ENCODE measurements around the gene VPS8.

The VPS8 gene

DNA sequence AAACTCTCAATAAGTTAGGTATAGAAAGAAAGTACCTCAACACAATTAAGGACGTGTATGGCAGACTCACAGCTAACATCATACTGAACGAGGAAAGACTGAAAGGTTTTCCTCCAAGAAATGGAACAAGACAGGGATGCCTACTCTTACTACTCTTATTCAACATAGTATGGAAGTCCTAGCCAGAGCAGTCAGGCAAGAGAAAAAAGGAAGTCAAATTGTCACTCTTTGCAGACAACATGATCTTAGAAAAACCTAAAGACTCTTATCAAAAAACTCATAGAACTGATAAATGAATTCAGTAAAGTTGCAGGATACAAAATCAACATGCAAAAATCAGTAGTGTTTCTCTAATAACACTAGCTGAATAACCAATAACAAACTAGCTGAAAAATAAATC, 244.9 kb downstream of the VPS8 start:
- no peak for DNase-seq (ENCODE audit: low spot score)

DNA sequence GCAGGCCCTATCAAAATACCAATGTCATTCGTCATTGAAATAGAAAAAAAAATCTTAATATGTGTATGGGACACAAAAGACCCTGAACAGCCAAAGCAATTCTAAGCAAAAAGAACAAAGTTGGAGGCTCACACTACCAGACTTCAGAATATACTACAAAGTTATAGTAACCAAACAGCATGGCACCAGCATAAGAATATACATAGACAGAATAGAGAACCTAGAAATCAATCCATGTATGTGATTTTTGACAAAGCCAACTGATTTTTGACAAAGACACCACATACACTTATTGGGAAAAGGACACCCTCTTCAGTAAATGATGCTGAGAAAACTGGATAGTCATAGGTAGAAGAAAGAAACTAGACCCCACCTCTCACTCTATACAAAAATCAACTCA, 245.9 kb downstream of the VPS8 start:
- DNase-seq (ENCODE audit: low spot score), result no peak

DNA sequence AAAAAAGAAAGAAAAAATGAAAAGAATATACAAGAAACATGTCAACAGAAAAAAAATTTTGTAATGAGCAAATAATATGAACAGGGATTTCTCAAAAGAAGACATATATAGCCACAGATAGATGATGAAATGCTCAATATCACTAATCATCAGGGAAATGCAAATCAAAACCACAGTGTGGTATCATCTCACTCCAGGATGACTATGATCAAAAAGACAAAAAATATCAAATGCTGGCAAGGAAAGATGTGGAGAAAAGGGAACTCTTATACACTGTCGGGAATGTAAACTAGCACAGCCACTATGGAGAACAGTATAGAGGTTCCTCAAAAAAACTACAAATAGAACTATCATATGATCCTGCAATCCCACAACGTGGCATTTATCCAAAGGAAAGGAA, 246.8 kb downstream of the VPS8 start:
- no peak for DNase-seq (ENCODE audit: low spot score)

DNA sequence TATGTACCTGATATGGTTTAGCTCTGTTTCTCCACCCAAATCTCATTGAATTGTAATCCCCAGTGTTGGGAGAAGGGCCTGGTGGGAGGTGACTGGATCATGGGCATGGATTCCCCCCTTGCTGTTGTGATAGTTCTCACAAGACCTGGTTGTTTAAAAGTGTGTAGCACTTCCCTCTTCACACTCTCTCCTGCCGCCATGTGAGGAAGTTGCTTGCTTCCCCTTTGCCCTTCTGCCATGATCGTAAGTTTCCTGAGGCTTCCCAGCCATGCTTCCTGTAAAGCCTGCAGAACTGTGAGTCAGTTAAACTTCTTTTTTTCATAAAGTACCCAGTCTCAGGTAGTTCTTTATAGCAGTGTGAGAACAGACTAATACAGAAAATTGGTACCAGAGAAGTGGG, 247.8 kb downstream of the VPS8 start:
- no peak for DNase-seq (ENCODE audit: low spot score)

DNA sequence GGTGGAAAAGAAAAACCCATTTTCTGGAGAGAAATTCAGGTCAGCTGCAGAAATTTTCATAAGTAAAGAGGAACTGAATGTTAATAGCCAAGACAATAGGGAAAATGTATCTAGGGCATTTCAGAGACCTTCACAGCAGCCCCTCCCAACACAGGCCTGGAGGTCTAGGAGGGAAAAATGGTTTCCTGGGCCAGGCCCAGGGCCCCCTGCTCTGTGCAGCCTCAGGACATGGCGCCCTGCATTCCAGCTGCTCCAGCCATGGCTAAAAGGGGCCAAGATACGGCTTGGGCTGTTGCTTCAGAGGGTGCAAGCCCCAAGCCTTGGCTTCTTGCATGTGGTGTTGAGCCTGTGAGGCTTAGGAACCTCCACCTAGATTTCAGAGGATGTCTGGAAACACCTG, 248.7 kb downstream of the VPS8 start:
- DNase-seq (ENCODE audit: low spot score), result no peak

DNA sequence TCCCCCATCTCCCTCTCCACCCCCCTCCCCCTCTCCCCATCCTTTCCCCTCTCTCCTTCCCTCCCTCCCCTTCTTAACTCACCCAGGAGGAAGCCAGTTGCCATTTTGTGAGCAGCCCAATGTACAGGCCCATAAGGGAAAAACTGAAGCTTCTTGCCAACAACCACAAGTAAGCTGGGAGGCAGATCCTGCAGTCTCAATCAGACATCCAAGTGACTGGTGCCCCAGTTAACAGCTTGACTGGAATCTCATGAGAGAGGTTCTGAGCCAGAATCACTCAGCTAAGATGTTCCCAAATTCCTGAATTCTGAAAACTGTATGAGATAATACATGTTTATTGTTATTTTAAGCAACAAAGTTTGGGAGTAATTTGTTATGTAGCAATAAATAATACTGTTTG, 250.2 kb downstream of the VPS8 start:
- DNase-seq (ENCODE audit: low spot score), result no peak

DNA sequence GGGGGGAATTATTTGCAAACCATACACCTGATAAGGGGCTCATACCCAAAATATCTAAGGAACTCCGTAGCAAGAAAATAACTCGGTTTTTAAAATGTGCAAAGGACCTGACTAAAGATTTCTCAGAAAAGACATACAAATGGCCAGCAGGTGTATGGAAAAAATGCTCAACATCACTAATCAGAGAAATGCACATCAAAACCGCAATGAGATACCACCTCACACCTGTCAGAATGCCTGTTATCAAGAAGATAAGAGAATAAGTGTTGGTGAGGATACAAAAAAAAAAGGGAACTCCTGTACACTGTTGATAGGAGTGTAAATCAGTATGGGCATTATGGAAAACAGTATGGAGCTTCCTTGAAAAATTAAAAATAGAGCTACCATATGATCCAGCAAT, 251.5 kb downstream of the VPS8 start:
- DNase-seq (ENCODE audit: low spot score), result no peak

DNA sequence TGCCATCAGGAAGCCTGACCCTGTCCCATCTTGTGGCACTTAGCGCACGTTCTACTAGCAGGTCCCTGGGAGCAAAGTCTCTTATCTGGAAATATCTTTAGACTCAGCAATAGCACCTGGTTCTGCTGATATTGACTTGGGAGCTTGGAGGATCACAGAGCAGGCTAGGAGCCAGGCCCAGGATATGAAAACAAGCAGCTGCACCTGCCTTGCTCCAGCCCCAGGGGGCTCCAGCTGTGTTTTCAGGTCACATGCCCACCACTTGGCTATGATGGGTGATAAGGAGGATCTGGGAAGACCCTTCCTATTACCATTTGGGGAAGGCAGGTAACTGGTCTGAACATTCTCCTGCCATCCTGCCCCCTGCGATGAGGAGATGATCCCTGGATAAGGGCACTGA, 253.1 kb downstream of the VPS8 start:
- DNase-seq (ENCODE audit: low spot score), result no peak

DNA sequence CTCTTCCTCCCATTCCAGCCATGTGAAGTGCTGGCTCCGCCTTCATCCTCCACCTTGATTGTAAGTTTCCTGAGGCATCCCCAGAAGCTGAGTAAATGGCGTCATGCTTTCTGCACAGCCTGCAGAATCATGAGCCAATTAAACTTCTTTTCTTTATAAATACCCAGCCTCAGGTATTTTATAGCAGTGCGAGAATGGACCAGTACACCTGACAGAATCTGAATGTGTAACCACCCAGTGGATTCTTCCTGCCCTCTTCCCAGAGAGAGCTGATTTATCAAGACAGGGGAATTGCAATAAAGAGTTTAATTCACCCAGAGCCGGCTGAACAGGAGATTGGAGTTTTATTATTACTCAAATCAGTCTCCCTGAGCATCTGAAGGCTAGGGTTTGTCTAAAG, 254.3 kb downstream of the VPS8 start:
- no peak for DNase-seq (ENCODE audit: low spot score)

DNA sequence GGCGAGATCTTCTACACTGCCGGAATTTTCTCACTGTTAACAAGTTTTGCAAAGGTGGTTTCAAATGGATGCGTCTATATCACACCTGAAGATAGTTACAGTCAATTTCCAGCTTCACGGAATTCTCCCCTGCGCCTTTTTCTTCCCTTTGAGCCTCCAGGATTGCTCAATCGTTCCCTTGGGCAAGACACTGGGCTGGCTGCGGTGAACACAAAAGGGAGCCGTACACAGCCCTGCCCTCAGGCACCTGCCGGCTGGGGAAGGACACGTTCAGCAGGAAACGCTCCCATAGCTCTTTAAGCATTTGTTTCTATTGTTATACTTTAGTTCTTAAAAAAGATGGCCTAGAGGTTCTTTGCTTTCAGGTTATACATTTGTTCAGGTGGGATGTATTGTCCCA, 255.2 kb downstream of the VPS8 start:
- DNase-seq (ENCODE audit: low spot score), result no peak

DNA sequence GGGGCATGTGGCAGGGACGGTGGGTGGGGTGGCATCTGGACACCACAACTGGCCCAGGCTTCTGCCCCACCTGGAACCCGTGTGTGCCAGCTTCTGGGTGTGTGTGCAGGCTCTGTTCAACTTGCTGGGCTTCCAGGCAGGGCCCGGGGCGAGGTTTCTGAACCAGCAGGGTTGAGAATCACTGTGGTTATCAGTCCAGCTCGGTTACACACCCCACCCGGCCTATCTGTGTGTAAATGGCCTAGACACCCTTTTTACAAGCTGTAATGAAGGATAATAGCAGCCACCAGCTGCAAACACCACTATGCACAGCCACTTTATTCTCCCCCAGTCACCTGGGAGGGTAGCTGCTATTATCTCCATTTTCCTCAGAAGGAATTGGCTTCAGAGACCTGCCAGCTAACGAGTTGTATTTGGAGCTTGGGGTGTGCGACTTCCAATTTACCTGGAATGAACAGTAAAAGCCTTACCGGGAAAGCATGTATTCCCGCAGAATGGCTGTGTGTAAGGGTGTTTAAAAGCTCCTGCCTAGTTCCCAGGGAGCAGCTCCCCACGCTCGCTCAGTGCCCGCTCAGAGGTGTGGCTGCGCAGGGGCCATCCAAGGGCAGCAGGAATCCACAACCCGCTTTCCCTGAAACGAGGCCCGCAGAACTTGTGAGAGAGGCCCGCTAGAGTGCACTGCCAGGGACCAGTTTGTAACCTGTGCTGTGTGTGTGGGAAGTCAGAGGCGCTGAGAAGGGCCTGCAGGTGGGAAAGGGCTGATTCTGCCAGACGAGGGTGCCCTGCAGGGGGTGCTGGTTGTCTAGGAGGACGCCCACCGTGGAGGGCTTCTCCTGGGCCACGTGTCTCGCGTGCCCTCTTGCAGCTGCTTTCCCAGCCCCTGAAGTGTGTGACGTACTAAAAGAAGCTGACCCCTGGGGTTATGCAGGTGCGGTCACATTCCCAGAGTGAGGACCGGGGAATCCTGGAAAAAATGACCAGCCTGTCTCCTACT, 257.4 kb downstream of the VPS8 start:
- no peak for DNase-seq (ENCODE audit: low spot score)

DNA sequence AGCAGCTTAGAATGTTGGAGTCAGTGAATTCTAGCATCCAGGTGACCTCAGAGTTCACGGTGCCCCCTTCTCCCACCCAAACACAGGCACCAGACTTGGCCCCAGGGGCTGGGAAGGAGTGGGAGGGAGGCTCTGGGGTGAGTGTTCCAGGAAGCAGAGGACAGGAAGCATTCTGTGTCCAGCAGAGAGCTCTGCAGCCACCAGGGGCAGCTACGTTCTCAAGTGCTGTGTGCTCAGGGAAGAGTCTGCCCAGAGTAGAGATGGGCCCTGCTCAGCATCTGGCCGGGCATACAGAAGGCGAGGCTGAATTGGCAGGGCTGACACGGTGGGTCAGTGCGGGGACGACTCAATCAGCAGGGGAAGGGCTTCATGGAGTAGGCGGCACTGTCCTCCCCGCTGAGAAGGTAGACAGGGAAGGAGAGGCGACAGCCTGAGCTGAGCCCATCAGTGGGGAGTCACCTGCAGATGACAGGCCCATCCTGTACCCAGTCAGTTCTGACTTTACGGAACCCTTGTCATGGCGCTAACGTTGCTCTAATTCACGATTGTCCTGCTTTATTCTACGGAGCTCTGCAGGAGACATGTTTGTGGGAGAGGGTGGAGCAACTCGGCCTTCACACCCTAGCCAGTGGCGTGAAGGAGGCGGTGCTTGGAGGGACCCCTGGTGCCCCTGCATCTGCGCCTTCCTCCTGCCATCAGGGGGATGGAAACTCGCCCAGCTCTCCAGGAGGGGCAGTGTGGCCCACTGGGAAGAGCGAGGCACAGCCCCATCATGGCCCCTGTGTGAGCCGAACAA, 258.7 kb downstream of the VPS8 start:
- peak; percentile 41 for DNase-seq (ENCODE audit: low spot score)

DNA sequence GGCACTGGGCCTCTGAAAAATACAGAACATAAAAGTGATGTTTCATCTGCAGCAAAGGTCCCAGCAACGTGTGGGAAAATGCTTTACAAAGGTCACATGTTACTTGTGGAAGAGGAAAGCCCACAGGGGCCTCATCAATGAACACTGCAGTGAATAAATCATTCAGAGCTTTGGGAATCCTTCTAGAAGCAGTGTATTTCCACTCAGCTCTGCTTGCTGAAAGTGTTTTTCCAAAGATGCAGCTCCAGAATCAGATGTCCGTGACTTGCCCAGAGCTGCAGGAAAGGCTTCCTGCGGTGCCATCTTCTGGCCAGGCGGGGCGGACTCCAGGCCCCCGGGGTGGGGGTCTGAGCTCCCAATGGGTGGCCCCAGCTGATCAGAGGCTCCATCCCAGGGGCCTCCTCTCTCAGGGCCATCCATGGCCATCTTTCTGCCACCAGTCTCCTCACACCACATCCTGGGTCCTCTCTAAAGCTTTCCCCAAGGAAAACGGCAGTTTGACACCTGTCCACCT, 259.4 kb downstream of the VPS8 start:
- DNase-seq (ENCODE audit: low spot score), result no peak

DNA sequence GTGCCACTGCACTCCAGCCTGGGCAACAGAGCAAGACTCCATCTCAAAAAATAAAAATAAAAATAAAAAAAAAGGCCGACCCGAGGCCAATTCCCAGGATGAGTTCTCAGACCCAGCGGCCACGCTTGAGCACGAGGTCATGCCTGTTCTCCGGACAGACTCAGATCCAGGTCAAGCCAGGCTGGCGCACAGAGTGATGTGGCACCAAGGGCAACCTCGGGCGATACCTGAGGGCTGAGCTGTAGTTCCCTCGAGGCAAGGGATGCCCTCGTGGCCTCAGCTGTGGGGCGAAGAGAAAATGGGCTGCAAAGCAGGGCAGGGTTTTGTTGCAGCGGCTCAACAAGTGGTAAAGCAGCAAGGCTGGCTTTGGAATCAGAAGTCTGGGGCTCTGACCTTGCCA, 263.6 kb downstream of the VPS8 start:
- DNase-seq (ENCODE audit: low spot score), result no peak

DNA sequence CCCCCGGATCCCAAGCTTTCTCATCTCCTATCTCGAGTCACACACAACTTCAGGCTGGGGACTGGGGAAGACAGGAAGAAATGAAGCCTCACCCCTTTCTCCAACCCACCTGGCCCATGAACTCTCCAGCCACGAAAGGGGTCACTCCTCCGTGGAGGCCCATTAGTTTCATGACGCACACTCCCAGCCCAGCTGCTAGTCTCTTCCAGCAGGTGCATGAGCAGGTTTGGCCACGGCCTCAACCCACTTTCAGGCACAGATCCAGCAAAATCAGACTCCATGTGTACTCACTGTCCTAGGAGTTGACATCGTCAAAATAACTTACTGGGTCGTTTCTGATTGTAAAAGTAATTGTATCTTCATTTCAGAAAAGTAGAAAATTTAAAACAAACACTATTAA, 264.3 kb downstream of the VPS8 start:
- no peak for DNase-seq (ENCODE audit: low spot score)

DNA sequence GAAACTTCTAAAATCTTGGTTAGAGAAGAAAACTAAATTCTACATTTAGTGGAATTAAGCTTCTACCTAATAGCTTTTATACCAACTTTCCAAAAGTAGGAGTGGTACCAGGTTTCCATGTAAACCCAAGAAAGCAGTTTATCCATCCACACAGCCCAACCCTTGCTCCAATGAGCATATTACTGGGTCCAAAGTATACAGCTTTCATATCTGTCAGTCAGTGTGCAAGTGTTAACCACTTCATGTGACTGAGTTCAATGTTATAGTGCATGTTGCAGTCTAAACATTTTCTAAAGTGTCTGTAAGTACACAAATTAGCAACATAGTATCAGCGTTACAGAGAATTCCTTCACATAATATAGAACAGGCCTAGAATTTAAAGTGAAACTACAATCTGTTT, 267.7 kb downstream of the VPS8 start:
- DNase-seq (ENCODE audit: low spot score), result no peak

DNA sequence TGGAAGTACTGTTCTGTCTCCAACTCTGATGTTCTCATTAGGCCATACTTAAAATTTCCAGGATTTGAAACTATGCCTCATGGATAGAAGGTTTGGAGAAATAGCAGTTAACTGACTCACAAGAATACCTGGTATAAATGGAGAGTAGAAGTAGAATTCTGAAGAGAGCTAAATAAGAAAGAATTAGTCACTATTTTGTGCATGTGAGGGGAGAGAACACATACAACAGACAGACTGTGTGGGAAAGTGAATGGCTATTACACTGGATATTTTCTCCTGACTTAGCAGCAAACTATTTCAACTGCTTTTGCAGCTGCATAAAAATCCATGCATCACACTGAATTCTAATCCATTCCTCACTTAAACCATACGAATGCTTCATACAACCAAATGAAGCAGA, 269.6 kb downstream of the VPS8 start:
- DNase-seq (ENCODE audit: low spot score), result no peak

DNA sequence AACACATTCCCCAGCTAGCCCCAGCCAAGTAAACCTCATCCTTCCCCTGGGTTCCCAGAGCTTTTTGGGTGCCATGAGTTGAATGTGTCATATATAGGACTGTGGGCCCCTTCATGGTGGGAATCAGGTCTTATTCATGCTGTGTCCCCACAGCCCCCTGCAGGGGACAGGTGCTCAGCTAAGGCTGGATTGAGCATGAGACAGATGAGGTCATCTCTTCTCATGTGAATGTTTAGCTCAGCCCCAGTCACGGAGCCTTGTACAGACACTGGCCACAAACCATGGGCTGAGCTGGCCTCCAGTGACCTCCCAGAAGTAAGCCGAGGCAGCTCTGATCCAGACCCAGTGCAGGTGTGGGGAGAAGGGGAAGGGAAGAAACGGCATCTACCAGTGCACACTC, 270.2 kb downstream of the VPS8 start:
- DNase-seq (ENCODE audit: low spot score), result no peak

DNA sequence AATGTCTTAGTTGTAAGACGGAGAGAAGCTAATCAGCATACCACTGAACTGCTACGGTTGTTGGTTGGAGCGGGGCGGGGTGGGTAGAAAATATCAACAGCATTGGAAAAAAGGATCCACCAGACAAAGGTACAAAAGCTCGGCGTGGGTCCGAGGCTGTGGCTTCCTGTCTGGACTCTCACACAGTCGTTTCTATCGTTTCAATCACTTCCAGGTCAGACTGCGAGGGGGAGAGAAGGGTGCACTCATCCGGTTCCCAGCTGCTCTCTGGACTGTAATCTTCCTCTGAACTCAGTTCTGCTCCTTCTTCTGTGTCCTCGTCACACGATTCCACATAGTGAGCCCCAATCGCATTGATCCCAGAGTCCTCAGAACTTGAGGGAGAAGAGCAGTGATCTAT, 270.9 kb downstream of the VPS8 start:
- no peak for DNase-seq (ENCODE audit: low spot score)

DNA sequence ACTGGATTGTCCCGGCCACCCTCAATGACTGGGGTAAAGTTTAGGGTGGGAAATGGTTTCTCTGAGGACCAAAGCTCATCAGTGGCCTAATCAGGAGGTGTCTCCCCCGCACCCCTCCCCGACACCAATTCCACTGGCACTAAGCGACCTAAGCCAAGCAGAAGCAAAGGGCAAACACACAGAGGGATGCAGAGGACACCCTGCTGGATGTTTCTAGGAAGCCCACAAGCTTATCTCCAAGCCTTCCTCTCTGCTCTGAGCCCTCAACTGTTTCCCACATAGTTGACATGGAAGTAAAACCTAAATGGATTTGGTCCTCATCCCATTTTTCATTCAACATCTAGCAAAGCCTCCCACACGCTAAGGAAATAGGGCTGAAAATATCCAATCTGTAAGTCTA, 272.4 kb downstream of the VPS8 start:
- DNase-seq (ENCODE audit: low spot score), result no peak

DNA sequence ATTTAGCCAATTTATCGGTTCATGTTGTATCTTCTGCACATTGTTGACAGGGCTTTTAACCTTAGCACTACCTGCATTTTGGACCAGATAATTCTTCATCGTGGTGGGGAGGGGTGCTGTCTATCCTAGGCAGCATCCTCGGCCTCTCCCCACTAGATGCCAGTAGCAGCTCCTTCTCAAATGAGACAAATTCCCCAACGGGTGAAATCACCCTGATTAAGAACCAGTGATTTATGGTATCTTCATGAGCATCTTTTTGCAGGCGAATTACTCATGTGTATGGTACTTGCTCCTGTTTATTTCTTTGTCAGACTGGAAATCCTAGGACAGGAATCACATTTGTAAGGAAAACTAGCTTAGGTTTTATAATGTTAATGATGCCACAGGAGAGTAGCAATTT, 272.9 kb downstream of the VPS8 start:
- DNase-seq (ENCODE audit: low spot score), result no peak

DNA sequence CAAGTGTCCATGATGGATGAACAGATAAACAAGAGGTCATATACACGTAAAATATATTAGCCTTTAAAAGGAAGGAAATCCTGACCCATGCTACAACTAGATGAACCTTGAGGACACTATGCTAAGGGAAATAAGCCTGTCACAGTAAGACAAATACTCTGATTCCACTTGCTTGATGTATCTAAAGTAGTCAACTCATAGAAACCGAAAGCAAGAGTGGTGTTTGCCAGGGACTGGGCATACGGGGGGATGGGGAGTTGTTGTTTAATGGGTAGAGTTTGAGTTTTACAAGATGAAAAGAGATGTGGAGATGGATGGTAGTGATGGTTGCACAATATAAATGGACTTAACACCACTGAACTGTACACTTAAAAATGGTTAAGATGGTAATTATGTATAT, 275.5 kb downstream of the VPS8 start:
- DNase-seq (ENCODE audit: low spot score), result no peak

DNA sequence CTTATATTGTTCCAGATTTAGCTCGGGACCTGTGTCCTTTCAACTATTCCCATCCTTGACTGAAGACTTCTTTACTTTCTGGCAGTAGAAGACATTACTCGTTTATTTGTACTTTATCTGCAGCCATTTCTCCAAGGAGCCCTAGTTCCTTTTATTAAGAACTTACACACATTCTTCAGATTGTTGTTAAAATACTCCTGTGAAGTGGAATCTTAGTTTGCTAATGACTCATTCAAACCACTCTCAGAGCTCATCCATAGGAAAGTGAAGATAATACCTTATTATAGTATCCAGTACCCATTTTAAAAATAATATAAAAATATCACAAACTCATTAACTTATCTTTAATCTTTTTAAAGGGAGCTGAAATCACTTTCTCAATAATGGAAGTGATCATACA, 277.4 kb downstream of the VPS8 start:
- DNase-seq (ENCODE audit: low spot score), result no peak
